Hepatocyte (in vitro differentiated cells): ENCODE results near the gene FERD3L.
"Not testable (repeated sequence)": the region's sequence is repeated elsewhere in the genome, so short reads cannot be mapped to it uniquely, and the experiment has no call there.

Experiments
- CTCF ChIP-seq: fragments of 200-600 bp; sonication (generic); IDR thresholded peaks from 2 replicates; pipeline ENCODE4 v1.5.1; 2016; ENCODE audit warnings: antibody characterized with exemption, mild to moderate bottlenecking; ENCODE audit not compliant: poor library complexity
- EZH2 ChIP-seq: fragments of 200-600 bp; sonication (generic); IDR thresholded peaks from 2 replicates; pipeline ENCODE4 v1.6.1; 2016; ENCODE audit warnings: antibody characterized with exemption, mild to moderate bottlenecking, borderline replicate concordance

GRCh38 chr7:19194417-19194816 is 49.2 kb upstream of the FERD3L start:
- not testable (repeated sequence) for TF ChIP-seq CTCF, EZH2
